GM12891 (cell line): ENCODE data around the gene C1QTNF8.

Experiments used
- POLR2A ChIP-seq: IDR thresholded peaks from 2 replicates; pipeline ENCODE4 v1.6.1; 2011; ENCODE audit warnings: low read depth, low read length, control low read depth
- POLR2AphosphoS5 ChIP-seq: IDR thresholded peaks from 2 replicates; pipeline ENCODE4 v1.6.1; 2011; ENCODE audit warnings: low read depth, low read length, control low read depth

DNA sequence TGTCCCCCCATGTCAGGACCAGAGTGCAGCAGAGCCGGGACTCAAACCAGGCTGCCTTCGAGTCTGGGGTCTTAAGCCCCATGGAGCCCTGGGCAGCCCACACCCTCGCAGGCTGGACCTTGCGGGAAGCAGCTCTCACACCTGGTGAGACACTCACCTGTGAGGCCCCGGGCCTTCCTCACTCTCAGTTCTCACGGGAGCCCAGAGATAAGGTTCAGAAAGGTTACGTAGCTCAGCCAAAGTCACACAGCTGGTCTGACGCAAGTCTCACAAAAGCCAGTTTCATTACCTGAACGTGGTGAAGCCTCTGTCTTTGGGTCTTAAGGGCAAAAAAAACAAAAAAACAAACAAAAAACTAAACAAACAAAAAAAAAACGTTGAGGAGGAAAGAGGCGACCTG, 56.3 kb downstream of the C1QTNF8 start:
- TF ChIP-seq POLR2A, result no peak
- TF ChIP-seq POLR2AphosphoS5, result no peak
